ACC112 (cell line): ENCODE results near the gene FH.

ENCODE experiments used
- H2AFZ ChIP-seq: fragments of 200-600 bp; sonication (generic); one replicate; pipeline ENCODE4 v1.6.0; 2017; ENCODE audit warnings: antibody characterized with exemption, low read length; ENCODE audit not compliant: unreplicated experiment
- H3K27ac ChIP-seq: fragments of 200-600 bp; sonication (generic); 2 replicates; pipeline ENCODE4 v1.5.1; 2014; ENCODE audit warnings: low read depth, mild to moderate bottlenecking, antibody characterized with exemption, low read length, moderate library complexity
- H3K27me3 ChIP-seq: fragments of 200-600 bp; sonication (generic); 2 replicates; pipeline ENCODE4 v1.6.1; 2014; ENCODE audit warnings: mild to moderate bottlenecking, antibody characterized with exemption, low read length, moderate library complexity, mixed read lengths; ENCODE audit not compliant: insufficient read depth
- H3K36me3 ChIP-seq: fragments of 200-600 bp; sonication (generic); 2 replicates; pipeline ENCODE4 v1.6.1; 2016; ENCODE audit warnings: mild to moderate bottlenecking, antibody characterized with exemption, low read length, moderate library complexity, mixed read lengths; ENCODE audit not compliant: insufficient read depth
- H3K4me1 ChIP-seq: fragments of 200-600 bp; sonication (generic); one replicate; pipeline ENCODE4 v1.6.1; 2016; ENCODE audit warnings: low read length, mixed read lengths; ENCODE audit not compliant: insufficient read depth, unreplicated experiment, control insufficient read depth
- H3K4me3 ChIP-seq: fragments of 200-600 bp; sonication (generic); 2 replicates; pipeline ENCODE4 v1.5.1; 2014; ENCODE audit warnings: mild to moderate bottlenecking, low read depth, low read length
- H3K79me2 ChIP-seq: fragments of 200-600 bp; sonication (generic); one replicate; pipeline ENCODE4 v1.6.0; 2016; ENCODE audit warnings: low read length; ENCODE audit not compliant: control insufficient read depth, unreplicated experiment, insufficient read depth

Gene FH

DNA sequence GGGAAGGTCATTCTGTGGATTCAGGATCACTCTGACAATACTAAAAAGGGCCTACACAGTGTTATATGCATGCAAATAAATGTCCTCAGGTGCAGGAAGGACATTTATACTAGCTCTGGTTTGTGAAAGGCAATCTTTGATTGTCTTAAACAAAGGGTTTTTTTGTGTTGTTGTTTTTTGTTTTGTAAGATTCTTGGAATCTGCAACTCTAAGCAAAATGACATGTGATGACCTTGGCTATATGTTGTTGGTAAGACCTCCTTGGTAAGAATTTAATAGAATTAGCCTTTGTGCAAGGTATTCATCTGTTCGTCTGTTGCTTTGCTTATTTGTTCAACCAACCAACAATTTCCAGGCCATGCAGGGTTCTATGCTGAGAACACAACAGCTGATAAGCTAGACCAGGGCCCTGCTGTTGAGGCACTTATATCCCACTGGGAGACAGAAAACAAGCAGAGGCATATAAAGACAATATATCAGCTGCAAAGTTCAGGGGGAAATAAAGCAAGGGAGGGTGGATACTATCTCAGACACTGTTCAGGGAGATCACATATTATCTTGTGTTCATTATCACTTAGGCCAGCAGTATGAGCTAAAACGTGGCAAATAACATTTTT, 60.3 kb downstream of the FH start:
- H3K4me3 ChIP-seq, result no peak overlapping the region
- H3K27ac ChIP-seq, result no peak overlapping the region
- H3K27me3 ChIP-seq, result no peaks in the 10 kb centered on the region
- H3K4me1 ChIP-seq, result no peaks in the 10 kb centered on the region
- no peaks in the 10 kb centered on the region for H3K36me3 ChIP-seq
- H2AFZ ChIP-seq, result no peak overlapping the region
- no peaks in the 10 kb centered on the region for H3K79me2 ChIP-seq

- Histone ChIP-seq H2AFZ (no peak overlapping the region), H3K27me3 (no peaks in the 10 kb centered on the region), H3K36me3 (no peaks in the 10 kb centered on the region), H3K79me2 (no peaks in the 10 kb centered on the region), H3K4me3 (no peak overlapping the region), H3K27ac (no peak overlapping the region), H3K4me1 (no peaks in the 10 kb centered on the region)
These were observed 62.1 kb downstream of the FH start for GRCh38 chr1:241457421-241457820.

DNA sequence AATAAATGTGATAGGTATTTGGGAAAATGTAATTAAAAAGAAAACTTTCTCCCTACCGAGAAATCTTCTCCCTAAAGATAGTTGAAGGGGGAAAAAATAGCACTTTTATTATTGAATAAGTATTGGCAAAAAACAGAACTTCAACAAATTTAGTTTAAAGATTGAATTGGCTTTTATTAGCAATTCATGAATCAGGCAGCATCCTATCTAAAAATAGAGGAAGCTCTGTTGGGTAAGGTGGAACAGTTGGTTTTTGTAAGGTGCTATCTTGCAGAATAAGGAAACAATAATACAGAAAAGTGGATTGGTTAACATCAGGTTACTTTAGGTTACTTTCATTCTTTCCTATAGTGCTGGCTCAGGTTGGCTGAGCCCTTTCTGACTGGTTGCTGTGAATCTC, 62.8 kb downstream of the FH start:
- no peak overlapping the region for H2AFZ ChIP-seq
- no peaks in the 10 kb centered on the region for H3K27me3 ChIP-seq
- H3K4me3 ChIP-seq, result no peak overlapping the region
- H3K36me3 ChIP-seq, result no peaks in the 10 kb centered on the region
- H3K79me2 ChIP-seq, result no peaks in the 10 kb centered on the region
- H3K27ac ChIP-seq, result no peak overlapping the region
- H3K4me1 ChIP-seq, result no peaks in the 10 kb centered on the region

DNA sequence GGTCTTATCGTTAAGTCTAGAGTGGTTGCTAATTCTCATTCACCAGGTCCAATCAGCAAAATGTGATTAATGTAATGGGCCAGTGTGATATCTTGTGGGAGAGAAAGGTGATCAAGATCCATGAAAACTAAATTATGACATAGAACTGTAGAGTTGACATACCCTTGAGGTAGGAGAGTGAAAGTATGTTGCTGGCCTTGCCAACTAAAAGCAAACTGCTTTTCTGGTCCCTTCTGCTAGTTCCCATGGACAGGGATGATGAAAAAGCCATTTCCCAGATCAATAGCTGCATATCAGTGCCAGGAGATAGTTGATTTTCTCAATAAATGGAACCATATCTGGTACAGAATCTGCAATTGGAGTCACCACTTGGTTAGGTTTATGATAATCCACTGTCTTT, 65.8 kb downstream of the FH start:
- no peaks in the 10 kb centered on the region for H3K27me3 ChIP-seq
- H3K27ac ChIP-seq, result no peak overlapping the region
- no peaks in the 10 kb centered on the region for H3K4me1 ChIP-seq
- no peaks in the 10 kb centered on the region for H3K79me2 ChIP-seq
- no peaks in the 10 kb centered on the region for H3K36me3 ChIP-seq
- H3K4me3 ChIP-seq, result no peak overlapping the region
- H2AFZ ChIP-seq, result no peak overlapping the region

DNA sequence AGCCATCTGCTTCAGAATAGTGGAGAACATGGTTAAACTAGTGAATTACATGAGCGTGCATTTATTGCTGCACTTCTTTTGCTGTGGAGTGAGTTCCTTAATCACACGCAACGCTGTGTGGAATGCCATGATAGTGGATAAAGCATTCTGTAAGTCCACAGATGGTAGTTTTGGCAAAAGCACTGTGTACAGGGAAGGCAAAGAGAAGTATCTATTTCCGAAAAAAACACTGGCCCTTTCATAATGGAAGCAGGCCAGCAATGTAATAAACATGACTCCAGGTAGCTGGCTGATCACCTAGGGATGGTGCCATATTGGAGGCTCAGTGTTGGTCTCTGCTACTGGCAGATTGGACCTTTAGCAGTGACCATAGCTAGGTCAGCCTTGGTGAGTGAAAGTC, 67.6 kb downstream of the FH start:
- H3K4me1 ChIP-seq, result no peaks in the 10 kb centered on the region
- no peak overlapping the region for H3K4me3 ChIP-seq
- no peaks in the 10 kb centered on the region for H3K27me3 ChIP-seq
- no peaks in the 10 kb centered on the region for H3K36me3 ChIP-seq
- H3K27ac ChIP-seq, result no peak overlapping the region
- no peak overlapping the region for H2AFZ ChIP-seq
- H3K79me2 ChIP-seq, result no peaks in the 10 kb centered on the region
